GM12892 (cell line): ENCODE results near the gene URB2.
"Not testable (repeated sequence)": the region's sequence is repeated elsewhere in the genome, so short reads cannot be mapped to it uniquely, and the experiment has no call there.

Source experiments
- DNase-seq: peaks from one replicate; pipeline ENCODE4 v3.0.0; 2011; ENCODE audit not compliant: insufficient read length
- FAIRE-seq: peaks from 2 replicates; lab custom pipeline; 2011; peaks lifted over from hg19 to GRCh38; lab: Jason Lieb, UNC
- POLR2A ChIP-seq: IDR thresholded peaks from 2 replicates; pipeline ENCODE4 v1.6.1; 2011; ENCODE audit warnings: low read depth, low read length, control low read depth
- POLR2AphosphoS5 ChIP-seq: IDR thresholded peaks from 2 replicates; pipeline ENCODE4 v1.6.1; 2011; ENCODE audit warnings: low read depth, low read length, control low read depth
- TAF1 ChIP-seq: IDR thresholded peaks from 2 replicates; pipeline ENCODE4 v1.6.1; 2011; ENCODE audit warnings: low read depth, mild to moderate bottlenecking, control low read depth, low read length, borderline replicate concordance

URB2 gene

GRCh38 chr1:229672246-229672645, 46.2 kb downstream of the URB2 start:
- no peak for TF ChIP-seq POLR2AphosphoS5
- TF ChIP-seq POLR2A: no peak
- no peak for TF ChIP-seq TAF1
- no peak for DNase-seq
- no peak for FAIRE-seq

GRCh38 chr1:229674042-229674441, 48.0 kb downstream of the URB2 start:
- FAIRE-seq: no peak

GRCh38 chr1:229675396-229675795, 49.3 kb downstream of the URB2 start:
- DNase-seq (no peak), FAIRE-seq (no peak)
- TF ChIP-seq POLR2A (no peak), POLR2AphosphoS5 (no peak), TAF1 (no peak)

More at GRCh38 chr1:229674042-229674441, 48.0 kb downstream of the URB2 start:
- DNase-seq: no peak
- TF ChIP-seq POLR2A (no peak), POLR2AphosphoS5 (no peak), TAF1 (no peak)

GRCh38 chr1:229685149-229685548, 59.1 kb downstream of the URB2 start:
- TF ChIP-seq POLR2AphosphoS5 (no peak), TAF1 (no peak), POLR2A (no peak)
- DNase-seq (no peak), FAIRE-seq (no peak)

GRCh38 chr1:229689273-229689672, 63.2 kb downstream of the URB2 start:
- FAIRE-seq: no peak
- DNase-seq: no peak
- no peak for TF ChIP-seq POLR2AphosphoS5
- TF ChIP-seq TAF1: no peak
- no peak for TF ChIP-seq POLR2A

- DNase-seq (no peak), FAIRE-seq (no peak)
- no peak for TF ChIP-seq POLR2AphosphoS5
- no peak for TF ChIP-seq TAF1
- TF ChIP-seq POLR2A: no peak
Measured at GRCh38 chr1:229689904-229690303, 63.9 kb downstream of the URB2 start.

- FAIRE-seq: no peak
- no peak for DNase-seq
- TF ChIP-seq TAF1 (no peak), POLR2AphosphoS5 (no peak), POLR2A (no peak)
Measured at GRCh38 chr1:229690662-229691061, 64.6 kb downstream of the URB2 start.

GRCh38 chr1:229691362-229691761, 65.3 kb downstream of the URB2 start:
- peak; percentile 36 for FAIRE-seq
- no peak for DNase-seq

GRCh38 chr1:229693129-229693900, 67.3 kb downstream of the URB2 start:
- DNase-seq (no peak), FAIRE-seq (no peak)
- TF ChIP-seq POLR2AphosphoS5 (no peak), TAF1 (no peak), POLR2A (no peak)

More at GRCh38 chr1:229691362-229691761, 65.3 kb downstream of the URB2 start:
- TF ChIP-seq POLR2AphosphoS5: no peak
- no peak for TF ChIP-seq POLR2A
- no peak for TF ChIP-seq TAF1

- no peak for FAIRE-seq
- no peak for TF ChIP-seq TAF1
- TF ChIP-seq POLR2AphosphoS5: no peak
- no peak for TF ChIP-seq POLR2A
- no peak for DNase-seq
Measured at GRCh38 chr1:229694053-229694693, 68.1 kb downstream of the URB2 start.

GRCh38 chr1:229696385-229696784, 70.3 kb downstream of the URB2 start:
- DNase-seq (no peak), FAIRE-seq (no peak)
- no peak for TF ChIP-seq POLR2A
- no peak for TF ChIP-seq TAF1
- TF ChIP-seq POLR2AphosphoS5: no peak

- TF ChIP-seq POLR2AphosphoS5 (no peak), TAF1 (no peak), POLR2A (no peak)
- DNase-seq (no peak), FAIRE-seq (no peak)
Measured at GRCh38 chr1:229699613-229700267, 73.7 kb downstream of the URB2 start.

- DNase-seq (no peak), FAIRE-seq (no peak)
- TF ChIP-seq TAF1: no peak
- no peak for TF ChIP-seq POLR2AphosphoS5
- no peak for TF ChIP-seq POLR2A
Measured at GRCh38 chr1:229704157-229704556, 78.1 kb downstream of the URB2 start.

GRCh38 chr1:229705152-229705551, 79.1 kb downstream of the URB2 start:
- not testable (repeated sequence) for FAIRE-seq, DNase-seq

- not testable (repeated sequence) for DNase-seq, FAIRE-seq
Measured at GRCh38 chr1:229707127-229707526, 81.1 kb downstream of the URB2 start.
